ENCODE data around the gene MAP2.

The MAP2 gene

GRCh38 chr2:209534228-209534627, 110.4 kb downstream of the MAP2 start:
- DNase-seq: no peak

GRCh38 chr2:209536363-209536762, 112.5 kb downstream of the MAP2 start:
- no peak for DNase-seq

- no peak for DNase-seq
Observed at GRCh38 chr2:209547726-209548125, 123.9 kb downstream of the MAP2 start.

GRCh38 chr2:209549589-209549988, 125.7 kb downstream of the MAP2 start:
- peak; percentile 85 for DNase-seq

GRCh38 chr2:209553913-209554312, 130.1 kb downstream of the MAP2 start:
- DNase-seq: no peak

GRCh38 chr2:209556354-209556961, 132.6 kb downstream of the MAP2 start:
- peak; percentile 42 for DNase-seq

- DNase-seq: no peak
Observed at GRCh38 chr2:209560911-209561310, 137.1 kb downstream of the MAP2 start.

- no peak for DNase-seq
Observed at GRCh38 chr2:209563453-209563852, 139.6 kb downstream of the MAP2 start.

- no peak for DNase-seq
Observed at GRCh38 chr2:209564816-209565215, 141.0 kb downstream of the MAP2 start.

GRCh38 chr2:209565896-209566582, 142.2 kb downstream of the MAP2 start:
- no peak for DNase-seq

- no peak for DNase-seq
Observed at GRCh38 chr2:209570194-209570593, 146.3 kb downstream of the MAP2 start.

GRCh38 chr2:209574515-209574914, 150.7 kb downstream of the MAP2 start:
- no peak for DNase-seq

GRCh38 chr2:209577376-209578357, 153.8 kb downstream of the MAP2 start:
- no peak for DNase-seq

GRCh38 chr2:209578394-209579001, 154.7 kb downstream of the MAP2 start:
- no peak for DNase-seq

- no peak for DNase-seq
Observed at GRCh38 chr2:209579230-209579749, 155.4 kb downstream of the MAP2 start.

- DNase-seq: no peak
Observed at GRCh38 chr2:209581040-209581439, 157.2 kb downstream of the MAP2 start.

- no peak for DNase-seq
Observed at GRCh38 chr2:209582281-209582680, 158.4 kb downstream of the MAP2 start.

GRCh38 chr2:209584472-209584871, 160.6 kb downstream of the MAP2 start:
- no peak for DNase-seq

- DNase-seq: no peak
Observed at GRCh38 chr2:209584915-209585314, 161.1 kb downstream of the MAP2 start.

- no peak for DNase-seq
Observed at GRCh38 chr2:209591021-209591420, 167.2 kb downstream of the MAP2 start.

- DNase-seq: no peak
Observed at GRCh38 chr2:209592106-209592505, 168.3 kb downstream of the MAP2 start.

GRCh38 chr2:209593930-209594329, 170.1 kb downstream of the MAP2 start:
- DNase-seq: no peak

GRCh38 chr2:209596262-209596661, 172.4 kb downstream of the MAP2 start:
- DNase-seq: no peak

Data from MV-4-11 (cell line).